HCT116 (cell line): ENCODE results near the gene MTSS2. TPM values are rescaled to one million over a fixed set of nuclear protein-coding genes. Genes with fewer than 3 reads are reported as not detected.

ENCODE experiments used
- ATF3 ChIP-seq: IDR thresholded peaks from 2 replicates; pipeline ENCODE4 v1.6.1; 2012
- CBX3 ChIP-seq: IDR thresholded peaks from 2 replicates; pipeline ENCODE4 v1.6.1; 2012; ENCODE audit warnings: low read depth
- ELF1 ChIP-seq: IDR thresholded peaks from 2 replicates; pipeline ENCODE4 v1.6.1; 2012; ENCODE audit warnings: low read depth, borderline replicate concordance
- EZH2phosphoT487 ChIP-seq: fragments of 200-600 bp; IDR thresholded peaks from 2 replicates; pipeline ENCODE4 v1.6.1; 2018; ENCODE audit warnings: antibody characterized with exemption, borderline replicate concordance
- FOSL1 ChIP-seq: IDR thresholded peaks from 2 replicates; pipeline ENCODE4 v1.6.1; 2012; ENCODE audit warnings: low read depth
- MAX ChIP-seq: IDR thresholded peaks from 2 replicates; pipeline ENCODE4 v1.6.1; 2012
- POLR2AphosphoS5 ChIP-seq: IDR thresholded peaks from 2 replicates; pipeline ENCODE4 v1.6.1; 2011; ENCODE audit warnings: mild to moderate bottlenecking, low read depth, low read length, moderate library complexity
- RAD21 ChIP-seq: IDR thresholded peaks from 2 replicates; pipeline ENCODE4 v1.6.1; 2012; ENCODE audit warnings: low read depth, mild to moderate bottlenecking
- REST ChIP-seq: IDR thresholded peaks from 2 replicates; pipeline ENCODE4 v1.6.1; 2012; ENCODE audit warnings: low read depth
- SP1 ChIP-seq: IDR thresholded peaks from 2 replicates; pipeline ENCODE4 v1.6.1; 2012; ENCODE audit warnings: low read depth
- SRF ChIP-seq: IDR thresholded peaks from 2 replicates; pipeline ENCODE4 v1.6.1; 2012; ENCODE audit warnings: low read depth
- TCF7L2 ChIP-seq: IDR thresholded peaks from 2 replicates; pipeline ENCODE4 v1.7.0; 2011; ENCODE audit warnings: borderline replicate concordance, inconsistent platforms; ENCODE audit not compliant: insufficient read depth, insufficient read length; ENCODE audit errors: extremely low read depth
- YY1 ChIP-seq: IDR thresholded peaks from 2 replicates; pipeline ENCODE4 v1.6.1; 2011; ENCODE audit warnings: low read length, low read depth, moderate library complexity, mild to moderate bottlenecking; ENCODE audit not compliant: insufficient replicate concordance; ENCODE audit errors: extremely low read depth
- ZFX ChIP-seq: fragments of 450-650 bp; IDR thresholded peaks from 2 replicates; pipeline ENCODE4 v1.6.1; 2017
- total RNA-seq: library from RNA; stranded (reverse); gene quantifications from one replicate; pipeline ENCODE4 v1.2.1, GENCODE V29; 2021; ENCODE audit not compliant: unreplicated experiment

Gene MTSS2
- total RNA-seq, 1 experiment from 2014 or later, result 41.8 TPM

- no peak for TF ChIP-seq REST
- TF ChIP-seq SRF, result no peak
- no peak for TF ChIP-seq TCF7L2
- TF ChIP-seq ZFX, result no peak
- TF ChIP-seq SP1, result no peak
- TF ChIP-seq CBX3, result no peak
- no peak for TF ChIP-seq RAD21
- TF ChIP-seq ELF1, result no peak
- TF ChIP-seq MAX, result no peak
- TF ChIP-seq YY1, result no peak
- no peak for TF ChIP-seq ATF3
- TF ChIP-seq EZH2phosphoT487, result no peak
- no peak for TF ChIP-seq POLR2AphosphoS5
- no peak for TF ChIP-seq FOSL1
- TF ChIP-seq, all 23 proteins: peak for 0
Observed at GRCh38 chr16:70695331-70696070, 9.6 kb upstream of the MTSS2 start (continued).
